ENCODE measurements around the gene NCKAP5L. TPM values are rescaled to one million over a fixed set of nuclear protein-coding genes. Genes with fewer than 3 reads are reported as not detected.
"Not testable (repeated sequence)": the region's sequence is repeated elsewhere in the genome, so short reads cannot be mapped to it uniquely, and the experiment has no call there.

The NCKAP5L gene
- total and polyA plus RNA-seq, 2 donors (not counting 3 experiments of a cell fraction or from before 2014, with no cell fraction given), result 17.4 to 46.1 TPM

DNA sequence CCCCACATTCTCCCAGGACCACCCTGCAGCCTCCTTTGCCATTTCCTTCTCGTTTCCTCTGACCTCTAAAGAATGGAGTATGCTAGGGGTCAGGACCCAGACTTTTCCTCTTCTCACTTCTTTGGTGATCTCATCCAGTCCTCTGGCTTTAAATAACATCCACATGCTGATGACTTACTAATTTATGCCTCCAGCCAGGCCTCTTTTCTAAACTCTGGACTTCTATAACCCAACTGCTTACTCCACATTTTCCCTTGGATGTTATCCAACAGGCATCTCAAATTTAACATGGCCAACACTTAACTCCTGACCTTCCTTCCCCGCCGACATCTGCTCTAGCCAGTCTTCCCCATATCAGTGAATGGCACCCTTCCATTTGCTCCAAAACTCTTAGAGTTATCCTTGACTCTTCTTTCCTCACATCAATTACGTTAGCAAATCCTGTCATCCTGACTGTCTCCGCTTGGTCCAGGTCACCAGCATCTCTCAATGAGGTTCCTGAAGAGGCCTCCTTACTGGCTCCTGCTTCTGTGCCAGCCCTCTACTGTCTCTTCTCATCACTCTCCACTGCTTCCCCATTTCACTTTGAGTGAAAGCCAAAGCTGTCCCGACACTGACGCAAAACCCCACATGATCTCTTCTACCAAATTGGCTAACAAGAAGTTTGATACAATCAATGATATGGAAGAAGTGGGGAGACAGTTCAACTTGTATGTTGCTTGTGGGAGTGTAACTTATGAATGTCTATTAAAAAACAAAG, 44.1 kb downstream of the NCKAP5L start:
- Histone ChIP-seq H2AFZ (ENCODE audit: low read depth, low read length) (no peak overlapping the region), H3K9ac (replicated peaks; ENCODE audit: extremely low read depth, insufficient read depth, low read length) (peak overlapping the region; percentile 58), H3K4me1 (ENCODE audit: control insufficient read depth, extremely low read depth, insufficient read depth, low read length) (peaks cover 29% of the 10 kb centered on the region), H4K20me1 (replicated peaks; ENCODE audit: control insufficient read depth, extremely low read depth, insufficient read depth, low read length) (no peaks in the 10 kb centered on the region), H3K27ac (ENCODE audit: insufficient read depth, low read depth, low read length) (peak overlapping the region; percentile 92), H3K27me3 (ENCODE audit: control insufficient read depth in 2 of 2, insufficient read depth in 2 of 2, low read length in 2 of 2) (peaks cover 0 to 2% of the 10 kb centered on the region in 2 experiments), H3K9me1 (replicated peaks; ENCODE audit: control insufficient read depth, extremely low read depth, insufficient read depth, low read length) (no peaks in the 10 kb centered on the region), H3K9me3 (replicated peaks; ENCODE audit: control insufficient read depth, insufficient read depth, low read length) (no peaks in the 10 kb centered on the region), H3K79me2 (ENCODE audit: control insufficient read depth, insufficient read depth, low read length) (no peaks in the 10 kb centered on the region), H3K4me3 (replicated peaks in 1 of 3; ENCODE audit: insufficient read depth in 1 of 3, low read depth in 1 of 3, low read length in 3 of 3) (no peak overlapping the region), H3K4me2 (ENCODE audit: insufficient read depth, low read length) (peak overlapping the region; percentile 47), H3K36me3 (ENCODE audit: control insufficient read depth in 2 of 2, extremely low read depth in 1 of 2, insufficient read depth in 2 of 2, low read length in 2 of 2) (no peaks in the 10 kb centered on the region)
- dilution Hi-C loops (cut with MboI; ENCODE audit: extremely low pct_ligation_motif_present, low sequenced_read_pairs) (no loop called here), intact Hi-C loops (cut with micrococcal nuclease) (loop anchor here (1.0 kb wide), 2 partner anchors 37 to 44 kb away; partner anchors contain the start of gene NCKAP5L)
- TF ChIP-seq POLR2A (IDR thresholded peaks at IDR 0.05; ENCODE audit: low read depth, low read length), result peak; percentile 89
- TF ChIP-seq JUN (IDR thresholded peaks at IDR 0.05; ENCODE audit: borderline replicate concordance, insufficient read depth, insufficient read length, low read depth), result peak; percentile 97
- TF ChIP-seq POLR2AphosphoS5 (IDR thresholded peaks at IDR 0.05; ENCODE audit: insufficient read depth, low read depth, low read length), result peak; percentile 88
- TF ChIP-seq, protein P1, sequence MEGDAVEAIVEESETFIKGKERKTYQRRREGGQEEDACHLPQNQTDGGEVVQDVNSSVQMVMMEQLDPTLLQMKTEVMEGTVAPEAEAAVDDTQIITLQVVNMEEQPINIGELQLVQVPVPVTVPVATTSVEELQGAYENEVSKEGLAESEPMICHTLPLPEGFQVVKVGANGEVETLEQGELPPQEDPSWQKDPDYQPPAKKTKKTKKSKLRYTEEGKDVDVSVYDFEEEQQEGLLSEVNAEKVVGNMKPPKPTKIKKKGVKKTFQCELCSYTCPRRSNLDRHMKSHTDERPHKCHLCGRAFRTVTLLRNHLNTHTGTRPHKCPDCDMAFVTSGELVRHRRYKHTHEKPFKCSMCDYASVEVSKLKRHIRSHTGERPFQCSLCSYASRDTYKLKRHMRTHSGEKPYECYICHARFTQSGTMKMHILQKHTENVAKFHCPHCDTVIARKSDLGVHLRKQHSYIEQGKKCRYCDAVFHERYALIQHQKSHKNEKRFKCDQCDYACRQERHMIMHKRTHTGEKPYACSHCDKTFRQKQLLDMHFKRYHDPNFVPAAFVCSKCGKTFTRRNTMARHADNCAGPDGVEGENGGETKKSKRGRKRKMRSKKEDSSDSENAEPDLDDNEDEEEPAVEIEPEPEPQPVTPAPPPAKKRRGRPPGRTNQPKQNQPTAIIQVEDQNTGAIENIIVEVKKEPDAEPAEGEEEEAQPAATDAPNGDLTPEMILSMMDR (IDR thresholded peaks at IDR 0.05; ENCODE audit: extremely low read depth in 1 of 2, insufficient read depth in 1 of 2, low read depth in 1 of 2, low read length in 2 of 2), result no peak
- peak; percentile 64 for TF ChIP-seq FOS (IDR thresholded peaks at IDR 0.05; ENCODE audit: borderline replicate concordance, insufficient read depth, low read length)
- TF ChIP-seq EZH2 (IDR thresholded peaks at IDR 0.05; ENCODE audit: borderline replicate concordance, low read depth, low read length, severe bottlenecking), result no peak
- no peak for TF ChIP-seq MYC (IDR thresholded peaks at IDR 0.05; ENCODE audit: low read depth, low read length)
- TF ChIP-seq GATA2 (IDR thresholded peaks at IDR 0.05; ENCODE audit: insufficient read depth, insufficient read length, low read depth, low read length), result peak; percentile 53
- TF ChIP-seq, protein P2, sequence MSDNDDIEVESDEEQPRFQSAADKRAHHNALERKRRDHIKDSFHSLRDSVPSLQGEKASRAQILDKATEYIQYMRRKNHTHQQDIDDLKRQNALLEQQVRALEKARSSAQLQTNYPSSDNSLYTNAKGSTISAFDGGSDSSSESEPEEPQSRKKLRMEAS (IDR thresholded peaks at IDR 0.05; ENCODE audit: insufficient read depth, insufficient read length), result no peak
- peak; percentile 97 for DNase-seq (ENCODE audit: low read depth, low spot score)
- POLR2A ChIA-PET, result interaction anchor here (0.7 kb wide), 1 partner anchor 42 kb away, joined by 3 read pairs; the partner anchor contains the start of gene TMBIM6
- CTCF ChIA-PET, result interaction anchor here (0.7 to 2.0 kb wide), 10 partner anchors 16 to 286 kb away, joined by 3 to 18 read pairs (median 5); partner anchors contain the start of genes NCKAP5L and TMBIM6
- no peak for FAIRE-seq
- TSS peak; percentile 56 for BruUV-seq (replicated peaks)

DNA sequence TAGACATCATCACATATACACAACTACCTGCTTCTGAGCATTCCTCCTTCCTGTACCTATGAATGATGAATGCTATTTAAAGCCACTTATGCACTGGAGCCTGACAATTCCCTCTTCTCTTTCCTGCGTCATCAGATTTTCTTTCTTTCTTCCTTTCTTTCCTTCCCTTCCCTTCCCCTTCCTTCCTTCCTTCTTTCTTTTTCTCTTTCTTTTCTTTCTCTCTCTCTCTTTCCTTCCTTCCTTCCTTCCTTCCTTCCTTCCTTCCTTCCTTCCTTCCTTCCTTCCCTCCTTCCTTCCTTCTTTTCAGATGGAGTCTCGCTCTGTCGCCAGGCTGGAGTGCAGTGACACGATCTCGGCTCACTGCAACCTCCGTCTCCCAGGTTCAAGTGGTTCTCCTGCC, 47.3 kb downstream of the NCKAP5L start:
- H3K4me1 ChIP-seq (ENCODE audit: control insufficient read depth, extremely low read depth, insufficient read depth, low read length), result peaks cover 29% of the 10 kb centered on the region
- H3K4me3 ChIP-seq (replicated peaks in 1 of 3; ENCODE audit: insufficient read depth in 1 of 3, low read depth in 1 of 3, low read length in 3 of 3); H3K27me3 ChIP-seq (ENCODE audit: control insufficient read depth in 2 of 2, insufficient read depth in 2 of 2, low read length in 2 of 2); DNase-seq (ENCODE audit: low read depth, low spot score); H3K79me2 ChIP-seq (ENCODE audit: control insufficient read depth, insufficient read depth, low read length); POLR2A ChIA-PET; H3K36me3 ChIP-seq (ENCODE audit: control insufficient read depth in 2 of 2, extremely low read depth in 1 of 2, insufficient read depth in 2 of 2, low read length in 2 of 2); H3K27ac ChIP-seq (ENCODE audit: insufficient read depth, low read depth, low read length); H2AFZ ChIP-seq (ENCODE audit: low read depth, low read length); H3K4me2 ChIP-seq (ENCODE audit: insufficient read depth, low read length); BruUV-seq (replicated peaks); intact Hi-C loops (cut with micrococcal nuclease); dilution Hi-C loops (cut with MboI; ENCODE audit: extremely low pct_ligation_motif_present, low sequenced_read_pairs); FAIRE-seq; H4K20me1 ChIP-seq (replicated peaks; ENCODE audit: control insufficient read depth, extremely low read depth, insufficient read depth, low read length); H3K9me1 ChIP-seq (replicated peaks; ENCODE audit: control insufficient read depth, extremely low read depth, insufficient read depth, low read length); H3K9ac ChIP-seq (replicated peaks; ENCODE audit: extremely low read depth, insufficient read depth, low read length); H3K9me3 ChIP-seq (replicated peaks; ENCODE audit: control insufficient read depth, insufficient read depth, low read length): not testable (repeated sequence)
- CTCF ChIA-PET, result interaction anchor here (0.6 to 5.4 kb wide), 3 partner anchors 48 to 398 kb away, joined by 3 to 115 read pairs (median 3); partner anchors contain the start of gene BCDIN3D
